ENCODE data around the gene KCNC2.

KCNC2 gene

DNA sequence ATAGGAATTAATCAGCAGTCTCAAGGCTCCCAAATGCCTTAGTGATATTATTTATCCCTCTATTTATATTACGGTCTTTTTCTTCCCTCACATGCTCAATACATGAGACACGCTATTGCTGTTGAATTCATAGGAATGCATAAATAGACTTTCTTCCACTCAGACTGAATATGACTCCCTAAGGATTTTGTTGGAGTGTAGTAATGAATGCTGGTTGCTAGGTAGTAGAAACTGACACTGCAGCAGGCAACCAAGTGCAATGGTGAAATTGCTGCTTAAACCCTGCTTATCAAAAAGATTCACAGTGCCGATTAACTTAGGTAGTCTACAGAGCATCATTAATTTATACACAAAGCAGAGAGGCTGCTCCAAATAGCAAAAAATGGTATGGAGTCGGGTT is 168.2 kb downstream of the KCNC2 start:
- TF ChIP-seq ZFX (IDR thresholded peaks at IDR 0.05), result no peak
- TF ChIP-seq, protein P1, sequence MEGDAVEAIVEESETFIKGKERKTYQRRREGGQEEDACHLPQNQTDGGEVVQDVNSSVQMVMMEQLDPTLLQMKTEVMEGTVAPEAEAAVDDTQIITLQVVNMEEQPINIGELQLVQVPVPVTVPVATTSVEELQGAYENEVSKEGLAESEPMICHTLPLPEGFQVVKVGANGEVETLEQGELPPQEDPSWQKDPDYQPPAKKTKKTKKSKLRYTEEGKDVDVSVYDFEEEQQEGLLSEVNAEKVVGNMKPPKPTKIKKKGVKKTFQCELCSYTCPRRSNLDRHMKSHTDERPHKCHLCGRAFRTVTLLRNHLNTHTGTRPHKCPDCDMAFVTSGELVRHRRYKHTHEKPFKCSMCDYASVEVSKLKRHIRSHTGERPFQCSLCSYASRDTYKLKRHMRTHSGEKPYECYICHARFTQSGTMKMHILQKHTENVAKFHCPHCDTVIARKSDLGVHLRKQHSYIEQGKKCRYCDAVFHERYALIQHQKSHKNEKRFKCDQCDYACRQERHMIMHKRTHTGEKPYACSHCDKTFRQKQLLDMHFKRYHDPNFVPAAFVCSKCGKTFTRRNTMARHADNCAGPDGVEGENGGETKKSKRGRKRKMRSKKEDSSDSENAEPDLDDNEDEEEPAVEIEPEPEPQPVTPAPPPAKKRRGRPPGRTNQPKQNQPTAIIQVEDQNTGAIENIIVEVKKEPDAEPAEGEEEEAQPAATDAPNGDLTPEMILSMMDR (conservative IDR thresholded peaks at IDR 0.05), result no peak
- H3K27ac ChIP-seq, result no peak overlapping the region

DNA sequence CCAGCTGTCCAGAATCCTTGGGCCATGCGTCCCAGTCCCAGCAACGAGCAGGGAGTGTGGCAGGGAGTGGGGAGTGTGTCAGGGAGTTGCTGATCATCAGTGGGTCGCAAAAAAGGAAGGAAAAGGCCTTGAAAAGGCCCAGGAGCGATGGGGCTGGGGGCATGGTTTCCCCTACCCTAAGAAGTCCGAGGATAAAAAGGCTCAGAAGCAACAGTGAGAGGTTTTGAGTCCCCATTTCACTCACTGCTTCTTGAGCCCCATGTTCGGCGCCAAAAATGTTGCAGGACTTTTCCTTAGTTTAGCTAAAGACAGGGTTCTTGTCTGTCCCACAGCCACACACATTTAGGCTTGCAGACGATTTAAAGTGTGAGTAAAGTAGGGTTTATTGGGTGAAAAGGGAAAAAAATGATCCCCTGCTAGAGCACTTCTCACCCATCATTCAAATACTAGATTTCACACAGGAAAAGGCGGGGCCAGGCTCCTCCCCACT is 189.5 kb downstream of the KCNC2 start:
- TF ChIP-seq, protein P1 (conservative IDR thresholded peaks at IDR 0.05), result no peak
- no peak for TF ChIP-seq ZFX (IDR thresholded peaks at IDR 0.05)
- H3K27ac ChIP-seq, result no peak overlapping the region

DNA sequence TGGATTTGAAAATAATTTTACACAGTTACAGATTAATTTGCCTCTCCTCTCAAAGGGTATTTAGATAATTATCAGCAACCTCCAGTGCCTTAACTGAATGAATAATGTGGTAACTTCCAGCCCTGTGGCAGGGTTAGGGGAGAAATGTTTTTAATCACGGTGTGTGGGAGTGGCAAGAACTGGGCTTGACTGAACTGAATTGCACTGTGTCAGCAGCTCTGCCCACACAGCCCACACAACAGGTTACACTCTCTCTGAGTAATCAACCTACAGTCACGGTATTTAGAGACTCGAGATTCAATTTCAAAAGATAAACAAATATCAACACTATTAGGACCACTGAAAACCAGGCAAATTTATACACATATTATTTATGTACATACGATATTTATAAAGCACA is 198.5 kb downstream of the KCNC2 start:
- TF ChIP-seq ZFX (IDR thresholded peaks at IDR 0.05), result no peak
- TF ChIP-seq, protein P1 (conservative IDR thresholded peaks at IDR 0.05), result no peak
- H3K27ac ChIP-seq, result no peak overlapping the region

DNA sequence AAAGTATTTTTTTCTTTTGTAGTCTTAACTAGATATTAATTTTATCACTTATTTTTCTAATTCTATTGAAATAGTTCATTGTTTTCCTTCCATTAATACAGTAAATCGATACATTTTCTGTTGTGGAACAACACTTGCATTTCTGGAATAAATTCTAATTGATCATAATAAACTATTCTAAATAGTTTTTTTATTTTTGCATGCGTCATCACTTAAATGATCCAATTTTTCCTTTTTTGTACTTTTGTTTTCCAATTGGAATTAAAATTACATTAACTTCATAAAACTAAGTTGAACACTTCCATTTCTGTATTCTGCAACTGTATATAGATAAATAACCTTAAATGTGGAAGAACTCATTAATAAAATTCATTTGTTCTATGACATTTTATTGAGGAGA is 202.5 kb downstream of the KCNC2 start:
- TF ChIP-seq, protein P1 (conservative IDR thresholded peaks at IDR 0.05), result no peak
- no peak for TF ChIP-seq ZFX (IDR thresholded peaks at IDR 0.05)
- no peak overlapping the region for H3K27ac ChIP-seq

DNA sequence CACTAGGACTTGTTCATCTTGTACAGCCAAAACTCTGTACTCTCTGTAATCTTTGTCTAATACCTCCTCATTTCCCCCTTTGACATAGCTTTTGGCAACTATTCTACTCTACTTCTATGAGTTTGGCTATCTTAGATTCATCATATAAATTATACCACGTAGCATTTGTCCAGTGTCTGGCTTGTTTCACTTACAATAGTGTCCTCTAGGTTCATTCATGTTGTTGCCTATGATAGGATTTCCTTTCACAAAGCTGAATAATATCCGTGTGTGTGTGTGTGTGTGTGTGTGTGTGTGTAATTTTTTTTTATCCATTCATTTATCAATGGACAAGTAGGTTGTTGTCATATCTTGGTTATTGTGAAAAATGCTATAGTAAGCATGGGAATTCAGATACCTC is 209.5 kb downstream of the KCNC2 start:
- TF ChIP-seq, protein P1 (conservative IDR thresholded peaks at IDR 0.05), result no peak
- no peak for TF ChIP-seq ZFX (IDR thresholded peaks at IDR 0.05)

DNA sequence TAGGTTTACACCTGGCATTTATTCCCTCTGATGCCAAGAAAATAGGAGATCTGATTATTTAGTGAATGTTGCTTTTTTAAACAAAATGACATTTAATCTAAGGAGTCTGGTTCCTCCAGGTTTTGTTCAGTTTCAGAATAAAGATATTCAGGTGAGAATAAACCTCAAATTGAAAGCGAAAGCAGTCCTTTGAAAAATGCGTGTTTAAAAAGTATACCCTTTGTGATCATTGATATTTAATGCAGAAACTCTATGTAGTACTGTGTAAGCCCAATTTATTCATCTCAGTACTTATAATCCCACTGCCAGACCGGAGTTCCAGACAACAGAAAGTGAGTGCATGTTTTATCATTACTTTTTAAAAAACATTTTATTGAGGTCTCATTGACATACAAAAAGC is 210.2 kb downstream of the KCNC2 start:
- TF ChIP-seq, protein P1 (conservative IDR thresholded peaks at IDR 0.05), result no peak
- H3K27ac ChIP-seq, result no peak overlapping the region

More for the DNA sequence above, 209.5 kb downstream of the KCNC2 start:
- H3K27ac ChIP-seq, result no peak overlapping the region
